Small intestine (tissue), 7 donors: ENCODE measurements around the gene HMOX2. TPM values are rescaled to one million over a fixed set of nuclear protein-coding genes. Genes with fewer than 3 reads are reported as not detected.

ENCODE experiments used
- DNase-seq, 2 donors: peaks; one replicate each; pipeline versions ENCODE4 v3.0.0 to v3.0.0-alpha.2; 2013
- FAIRE-seq: peaks from 2 replicates; lab custom pipeline; 2012; peaks lifted over from hg19 to GRCh38; lab: Jason Lieb, UNC
- H3K27ac ChIP-seq, 3 donors: one replicate each; pipeline ENCODE4 v1.5.1; 2013; ENCODE audit warnings: low read length in 2 of 3, mild to moderate bottlenecking in 2 of 3, control low read depth in 1 of 3, inconsistent platforms in 1 of 3, low read depth in 1 of 3, moderate library complexity in 1 of 3
- H3K27me3 ChIP-seq, 3 donors: one replicate each; pipeline ENCODE4 v1.6.1; 2013; ENCODE audit warnings: low read length in 3 of 3, inconsistent platforms in 1 of 3; ENCODE audit not compliant: control insufficient read depth in 3 of 3, insufficient read depth in 3 of 3
- H3K36me3 ChIP-seq, 3 donors: one replicate each; pipeline ENCODE4 v1.6.1; 2013; ENCODE audit warnings: low read length in 3 of 3, inconsistent platforms in 1 of 3, low read depth in 1 of 3, mild to moderate bottlenecking in 1 of 3, moderate library complexity in 1 of 3; ENCODE audit not compliant: control insufficient read depth in 3 of 3, insufficient read depth in 2 of 3
- H3K4me1 ChIP-seq, 3 donors: one replicate each; pipeline ENCODE4 v1.6.1; 2013; ENCODE audit warnings: low read length in 2 of 3, inconsistent platforms in 1 of 3, low read depth in 1 of 3, mild to moderate bottlenecking in 1 of 3, moderate library complexity in 1 of 3; ENCODE audit not compliant: control insufficient read depth in 3 of 3, insufficient read depth in 2 of 3
- H3K4me3 ChIP-seq, 3 donors: one replicate each; pipeline ENCODE4 v1.5.1; 2013; ENCODE audit warnings: low read length in 3 of 3, control low read depth in 1 of 3, inconsistent platforms in 1 of 3, low read depth in 1 of 3, mild to moderate bottlenecking in 1 of 3, moderate library complexity in 1 of 3
- H3K9me3 ChIP-seq, 2 donors: one replicate each; pipeline ENCODE4 v1.6.1; 2013; ENCODE audit warnings: low read depth in 1 of 2, low read length in 1 of 2; ENCODE audit not compliant: control insufficient read depth in 2 of 2, insufficient read depth in 1 of 2
- WGBS, 3 donors: extraction: QIAGEN DNeasy Blood & Tissue Kit; methylation state at CpG; one replicate each; pipeline ENCODE4 v1.1.7; 2013; 5-methylcytosine and 5-hydroxymethylcytosine counted together
- polyA plus RNA-seq, 4 donors: library from polyadenylated mRNA; stranded (reverse) in 3 of 4; unstranded in 1 of 4; fragments of 200-250 nt in 3 of 4; fragments of 120-200 nt in 1 of 4; gene quantifications; one replicate each; pipeline versions ENCODE4 v1.2.1 to v1.2.3, GENCODE V29; 2013
- donor health status: healthy with polysubstance abuse.
- donor health status: control.
- donor health status: control.
- donor health status: Bipolar disorder and iron deficiency.
- donor health status: healthy.

The HMOX2 gene
- polyA plus RNA-seq, 4 donors = 42.1 to 89.7 (median 74.6) TPM

GRCh38 chr16:4552541-4552940 lies 76.3 kb downstream of the HMOX2 start:
- no peak for DNase-seq
- no peak for FAIRE-seq
- WGBS, 3 donors = 67 to 87% (median 86%) methylated on average over 3 of the region's 3 CpGs
- Histone ChIP-seq H3K36me3 (no peaks in the 10 kb centered on the region), H3K27me3 (no peaks in the 10 kb centered on the region), H3K4me3 (no peak overlapping the region), H3K4me1 (peaks cover 0 to 3% (median 0%) of the 10 kb centered on the region in 3 donors), H3K27ac (no peak overlapping the region), H3K9me3 (no peaks in the 10 kb centered on the region)

- Histone ChIP-seq H3K27ac (no peak within 1 kb of the TSS), H3K36me3 (no peaks in the 10 kb centered on the region), H3K27me3 (no peaks in the 10 kb centered on the region), H3K4me1 (peaks cover 0 to 3% (median 0%) of the 10 kb centered on the region in 3 donors), H3K4me3 (no peak within 1 kb of the TSS), H3K9me3 (no peaks in the 10 kb centered on the region)
- WGBS, 3 donors = 55 to 77% (median 60%) methylated on average over 4 of the region's 4 CpGs
- DNase-seq (no peak), FAIRE-seq (no peak)
Measured at GRCh38 chr16:4556112-4556511, 79.9 kb downstream of the HMOX2 start, which contains the start of gene C16orf96. TSS of gene C16orf96 (plus strand) at chr16:4556340. CDS start at chr16:4556490, 150 bp downstream.

- FAIRE-seq (no peak), DNase-seq (no peak)
- WGBS, 3 donors = 71 to 86% (median 73%) methylated on average over 14 of the region's 14 CpGs
Measured at GRCh38 chr16:4556580-4556979, 80.4 kb downstream of the HMOX2 start.

GRCh38 chr16:4557973-4558372 lies 81.8 kb downstream of the HMOX2 start:
- Histone ChIP-seq H3K36me3 (no peaks in the 10 kb centered on the region), H3K4me3 (no peak overlapping the region), H3K27me3 (no peaks in the 10 kb centered on the region), H3K4me1 (peaks cover 0 to 1% (median 0%) of the 10 kb centered on the region in 3 donors), H3K27ac (no peak overlapping the region), H3K9me3 (no peaks in the 10 kb centered on the region)
- no peak for DNase-seq
- no peak for FAIRE-seq
- WGBS, 3 donors = 74 to 80% (median 79%) methylated on average over 10 of the region's 10 CpGs

More at GRCh38 chr16:4556580-4556979, 80.4 kb downstream of the HMOX2 start:
- Histone ChIP-seq H3K9me3 (no peaks in the 10 kb centered on the region), H3K36me3 (no peaks in the 10 kb centered on the region), H3K4me1 (peaks cover 0 to 3% (median 0%) of the 10 kb centered on the region in 3 donors), H3K4me3 (no peak overlapping the region), H3K27ac (no peak overlapping the region), H3K27me3 (no peaks in the 10 kb centered on the region)

Other genes starting within 250 kb of the HMOX2 start
- 1 to 10 TPM in 3 of 4 donors, under 1 TPM in 1; 0.45 to 3.2 (median 2.6) TPM for gene SRL, start 234.3 kb upstream of the HMOX2 start, polyA plus RNA-seq
- 10 to 100 TPM in 2 of 4 donors, 1 to 10 TPM in 2; 4.2 to 15.3 (median 10.1) TPM for gene TFAP4, start 203.4 kb upstream of the HMOX2 start, polyA plus RNA-seq
- 10 to 100 TPM in 1 of 4 donors, 1 to 10 TPM in 2, under 1 TPM in 1; 0.22 to 14.3 (median 2.3) TPM for gene GLIS2, start 160.3 kb upstream of the HMOX2 start, polyA plus RNA-seq
- 10 to 100 TPM; 34.7 to 98.4 (median 69.5) TPM for gene PAM16, start 125.1 kb upstream of the HMOX2 start, polyA plus RNA-seq
- 10 to 100 TPM in 1 of 4 donors, 1 to 10 TPM in 1, under 1 TPM in 2; 0.45 to 11.4 (median 2.2) TPM for gene VASN, start 104.5 kb upstream of the HMOX2 start, polyA plus RNA-seq
- 10 to 100 TPM; 27.3 to 49.2 (median 41.6) TPM for gene CORO7, start 59.8 kb upstream of the HMOX2 start, polyA plus RNA-seq
- gene DNAJA3, start 50.5 kb upstream of the HMOX2 start, polyA plus RNA-seq = 10 to 100 TPM; 26.7 to 71.4 (median 38.1) TPM
- 10 to 100 TPM; 39.6 to 70.9 (median 56.0) TPM for gene NMRAL1, start 1.8 kb upstream of the HMOX2 start, polyA plus RNA-seq
- 10 to 100 TPM; 26.5 to 49.9 (median 42.3) TPM for gene CDIP1, start 62.4 kb downstream of the HMOX2 start, polyA plus RNA-seq
- gene C16orf96, start 79.9 kb downstream of the HMOX2 start, polyA plus RNA-seq = under 1 TPM in 2 of 4 donors, not detected in 2; 0.03 to 0.07 TPM
- gene UBALD1, start 138.5 kb downstream of the HMOX2 start, polyA plus RNA-seq = 10 to 100 TPM; 21.7 to 29.7 (median 26.6) TPM
- 10 to 100 TPM; 21.1 to 52.1 (median 25.6) TPM for gene MGRN1, start 148.4 kb downstream of the HMOX2 start, polyA plus RNA-seq
- 10 to 100 TPM; 44.5 to 73.1 (median 54.8) TPM for gene NUDT16L1, start 217.2 kb downstream of the HMOX2 start, polyA plus RNA-seq